Neutrophil (primary cell): ENCODE results near the gene MRPL30.
"Not testable (repeated sequence)": the region's sequence is repeated elsewhere in the genome, so short reads cannot be mapped to it uniquely, and the experiment has no call there.

Source experiments
- H3K27ac ChIP-seq: fragments of 200-600 bp; sonication (generic); 2 replicates; pipeline ENCODE4 v1.5.1; 2016; ENCODE audit warnings: mild to moderate bottlenecking, moderate library complexity
- H3K27me3 ChIP-seq: fragments of 200-600 bp; sonication (generic); 2 replicates; pipeline ENCODE4 v1.6.0; 2016; ENCODE audit warnings: mild to moderate bottlenecking
- H3K36me3 ChIP-seq: fragments of 200-600 bp; sonication (generic); 2 replicates; pipeline ENCODE4 v1.5.1; 2017
- H3K4me1 ChIP-seq, 2 experiments: fragments of 200-600 bp in 1 of 2; sonication (generic) in 1 of 2; 1 replicate in 1 of 2; 2 replicates in 1 of 2; pipeline versions ENCODE4 v1.5.1 to v1.6.1; 2013 to 2016; ENCODE audit warnings: low read depth in 1 of 2, low read length in 1 of 2, mild to moderate bottlenecking in 1 of 2, moderate library complexity in 1 of 2; ENCODE audit not compliant: control insufficient read depth in 1 of 2, insufficient read depth in 1 of 2
- H3K4me3 ChIP-seq, 2 experiments: fragments of 200-600 bp in 1 of 2; sonication (generic) in 1 of 2; 1 replicate in 1 of 2; 2 replicates in 1 of 2; pipeline ENCODE4 v1.5.1; 2013 to 2016; ENCODE audit warnings: low read depth in 1 of 2, low read length in 1 of 2, mild to moderate bottlenecking in 1 of 2, moderate library complexity in 1 of 2
- H3K9me3 ChIP-seq: fragments of 200-600 bp; sonication (generic); 2 replicates; pipeline ENCODE4 v1.5.1; 2016
- CTCF ChIP-seq: fragments of 200-600 bp; sonication (generic); IDR thresholded peaks from 2 replicates; pipeline ENCODE4 v1.5.1; 2016; ENCODE audit warnings: antibody characterized with exemption

The MRPL30 gene

GRCh38 chr2:99187011-99187410 is 6.0 kb downstream of the MRPL30 start:
- TF ChIP-seq CTCF = no peak
- no peaks in the 10 kb centered on the region for H3K27me3 ChIP-seq
- peaks cover 31% of the 10 kb centered on the region for H3K36me3 ChIP-seq
- H3K27ac ChIP-seq = no peak overlapping the region
- H3K4me1 ChIP-seq = no peaks in the 10 kb centered on the region
- H3K9me3 ChIP-seq = no peaks in the 10 kb centered on the region
- no peak overlapping the region for H3K4me3 ChIP-seq

- H3K4me3 ChIP-seq = no peak overlapping the region
- H3K36me3 ChIP-seq = peaks cover 37% of the 10 kb centered on the region
- H3K27me3 ChIP-seq = no peaks in the 10 kb centered on the region
- no peak overlapping the region for H3K27ac ChIP-seq
- TF ChIP-seq CTCF = no peak
- no peaks in the 10 kb centered on the region for H3K9me3 ChIP-seq
- no peaks in the 10 kb centered on the region for H3K4me1 ChIP-seq
These were observed 7.4 kb downstream of the MRPL30 start for GRCh38 chr2:99188357-99188756.

- H3K36me3 ChIP-seq = peaks cover 49% of the 10 kb centered on the region
- TF ChIP-seq CTCF = no peak
- no peak overlapping the region for H3K27ac ChIP-seq
- no peaks in the 10 kb centered on the region for H3K27me3 ChIP-seq
- no peak overlapping the region for H3K4me3 ChIP-seq
- no peaks in the 10 kb centered on the region for H3K9me3 ChIP-seq
- H3K4me1 ChIP-seq = no peaks in the 10 kb centered on the region
These were observed 9.6 kb downstream of the MRPL30 start for GRCh38 chr2:99190548-99190947.

- peaks cover 62% of the 10 kb centered on the region for H3K36me3 ChIP-seq
These were observed 11.4 kb downstream of the MRPL30 start for GRCh38 chr2:99192364-99192763.

GRCh38 chr2:99198103-99198841 is 17.3 kb downstream of the MRPL30 start:
- no peak overlapping the region for H3K27ac ChIP-seq
- no peak for TF ChIP-seq CTCF

More at GRCh38 chr2:99192364-99192763, 11.4 kb downstream of the MRPL30 start:
- H3K4me1 ChIP-seq, H3K4me3 ChIP-seq, H3K9me3 ChIP-seq, H3K27me3 ChIP-seq, H3K27ac ChIP-seq: not testable (repeated sequence)

GRCh38 chr2:99200076-99200800 is 19.3 kb downstream of the MRPL30 start:
- Histone ChIP-seq H3K27ac (no peak overlapping the region), H3K4me3 (no peak overlapping the region), H3K36me3 (peaks cover 36% of the 10 kb centered on the region), H3K27me3 (no peaks in the 10 kb centered on the region), H3K4me1 (peaks cover 5% of the 10 kb centered on the region in 2 experiments), H3K9me3 (no peaks in the 10 kb centered on the region)
- no peak for TF ChIP-seq CTCF

More at GRCh38 chr2:99198103-99198841, 17.3 kb downstream of the MRPL30 start:
- Histone ChIP-seq H3K4me3 (no peak overlapping the region), H3K36me3 (peaks cover 46% of the 10 kb centered on the region), H3K4me1 (peaks cover 5% of the 10 kb centered on the region in 2 experiments), H3K9me3 (no peaks in the 10 kb centered on the region), H3K27me3 (no peaks in the 10 kb centered on the region)
